Esophagus muscularis mucosa (tissue), 4 donors: Measurements from ENCODE around the gene LRGUK. TPM values are rescaled to one million over a fixed set of nuclear protein-coding genes. Genes with fewer than 3 reads are reported as not detected.

Experiments used
- DNase-seq: peaks from one replicate; pipeline ENCODE4 v3.0.0-alpha.2; 2017; ENCODE audit errors: extremely low spot score
- H3K27ac ChIP-seq, 4 donors: fragments of 200-600 bp; sonication (generic); replicated peaks in 1 of 4; 1 replicate in 3 of 4; 2 replicates in 1 of 4; pipeline ENCODE4 v1.5.1; 2016 to 2019; ENCODE audit warnings: mild to moderate bottlenecking in 1 of 4
- H3K27me3 ChIP-seq, 4 donors: fragments of 200-600 bp; sonication (generic); one replicate each; pipeline versions ENCODE4 v1.5.1 to v1.6.0; 2016 to 2019
- H3K36me3 ChIP-seq, 4 donors: fragments of 200-600 bp; sonication (generic); one replicate each; pipeline ENCODE4 v1.5.1; 2016 to 2019
- H3K4me1 ChIP-seq, 4 donors: fragments of 200-600 bp; sonication (generic); one replicate each; pipeline ENCODE4 v1.5.1; 2016 to 2019
- H3K4me3 ChIP-seq, 4 donors: fragments of 200-600 bp; sonication (generic); 1 replicate in 2 of 4; 2 replicates in 2 of 4; pipeline ENCODE4 v1.5.1; 2016 to 2019; ENCODE audit warnings: mild to moderate bottlenecking in 4 of 4, moderate library complexity in 1 of 4
- H3K9me3 ChIP-seq, 4 donors: fragments of 200-600 bp; sonication (generic); 1 replicate in 3 of 4; 2 replicates in 1 of 4; pipeline ENCODE4 v1.5.1; 2016 to 2019
- CTCF ChIP-seq, 3 experiments: fragments of 200-600 bp in 2 of 3; fragments of 450-650 bp in 1 of 3; sonication (generic) in 2 of 3; IDR thresholded peaks; one replicate each; pipeline ENCODE4 v1.5.1; 2017 to 2019; ENCODE audit warnings: antibody characterized with exemption in 3 of 3, mild to moderate bottlenecking in 2 of 3, moderate library complexity in 1 of 3
- EP300 ChIP-seq: sonication (generic); formaldehyde crosslinking; IDR thresholded peaks from one replicate; pipeline ENCODE4 v1.6.1; 2017; ENCODE audit warnings: antibody characterized with exemption
- POLR2A ChIP-seq: fragments of 450-650 bp; IDR thresholded peaks from one replicate; pipeline ENCODE4 v1.6.1; 2017; ENCODE audit warnings: antibody characterized with exemption, moderate library complexity, mild to moderate bottlenecking, low read depth
- POLR2AphosphoS5 ChIP-seq, 2 donors: sonication (generic); formaldehyde crosslinking; IDR thresholded peaks; one replicate each; pipeline ENCODE4 v1.6.1; 2017; ENCODE audit warnings: antibody characterized with exemption in 2 of 2
- WGBS: methylation state at CpG from one replicate; pipeline ENCODE4 v1.1.5; 2018; 5-methylcytosine and 5-hydroxymethylcytosine counted together
- intact Hi-C: fragments of 100-400 bp; cut with DNase I; formaldehyde crosslinking; loops from one replicate; pipeline ENCODE4 v1.15.1; 2023
- total RNA-seq, 4 donors: library from RNA; depleted of rRNA; stranded (reverse); fragments of >200 nt; gene quantifications; one replicate each; pipeline versions ENCODE4 v1.1.0 to v1.2.1, GENCODE V29; 2016

LRGUK gene
- total RNA-seq, 4 donors from 2014 or later, result 0.13 to 0.83 (median 0.31) TPM

- H3K4me3 ChIP-seq, result no peak overlapping the region
- H3K27me3 ChIP-seq, result no peaks in the 10 kb centered on the region
- TF ChIP-seq CTCF (IDR thresholded peaks at IDR 0.05) (no peak), POLR2AphosphoS5 (IDR thresholded peaks at IDR 0.05) (no peak), POLR2A (no peak), EP300 (no peak)
- no peaks in the 10 kb centered on the region for H3K9me3 ChIP-seq
- no peaks in the 10 kb centered on the region for H3K4me1 ChIP-seq
- H3K27ac ChIP-seq, result no peak overlapping the region
- no peaks in the 10 kb centered on the region for H3K36me3 ChIP-seq
- intact Hi-C loops, result no loop called here
- whole genome bisulfite sequencing, result 89% methylated on average over 4 of the region's 4 CpGs
- no peak for DNase-seq
These were observed 76.2 kb downstream of the LRGUK start for GRCh38 chr7:134203186-134203889.

DNA sequence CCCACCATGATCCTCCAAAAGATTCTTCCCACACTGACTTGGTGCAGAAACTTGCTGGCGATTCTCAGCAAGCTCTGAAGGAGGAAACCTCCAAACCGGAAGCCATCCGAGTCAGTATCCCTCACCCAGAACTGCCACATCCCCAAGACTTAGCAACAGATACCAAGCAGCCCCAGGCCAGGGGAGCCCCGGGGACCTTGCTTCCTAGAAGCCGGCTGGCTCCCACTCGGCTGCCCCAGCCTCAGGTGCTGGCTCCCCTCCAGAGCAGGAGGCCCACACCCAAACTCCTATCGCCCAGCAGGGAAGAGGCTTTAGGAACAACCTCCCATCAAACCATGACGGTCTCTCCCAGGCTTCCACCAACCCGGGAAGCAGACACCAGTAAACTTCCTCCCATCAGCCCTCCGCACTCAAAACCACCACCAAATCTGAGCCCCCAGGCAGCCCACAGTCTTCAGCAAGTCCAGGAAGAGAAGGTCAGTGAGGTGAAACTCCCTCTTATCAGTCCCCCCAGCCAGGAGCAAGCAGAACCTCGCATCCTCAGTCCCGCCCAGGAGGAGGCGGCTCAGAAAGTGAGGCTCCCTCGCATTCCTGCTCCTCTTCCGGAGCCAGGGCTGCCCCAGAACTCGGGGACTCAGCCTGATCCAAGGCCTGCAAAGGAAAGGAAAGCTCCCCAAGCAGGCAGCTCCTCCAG, 82.3 kb downstream of the LRGUK start:
- DNase-seq, result no peak
- 93% methylated on average over 9 of the region's 16 CpGs for WGBS
- Histone ChIP-seq H3K36me3 (no peaks in the 10 kb centered on the region), H3K4me1 (no peaks in the 10 kb centered on the region), H3K4me3 (no peak overlapping the region), H3K27me3 (no peaks in the 10 kb centered on the region), H3K9me3 (no peaks in the 10 kb centered on the region), H3K27ac (no peak overlapping the region)
- no peak for TF ChIP-seq POLR2AphosphoS5 (IDR thresholded peaks at IDR 0.05)
- TF ChIP-seq EP300, result no peak
- no peak for TF ChIP-seq POLR2A
- TF ChIP-seq CTCF (IDR thresholded peaks at IDR 0.05), result no peak
- intact Hi-C loops, result no loop called here

DNA sequence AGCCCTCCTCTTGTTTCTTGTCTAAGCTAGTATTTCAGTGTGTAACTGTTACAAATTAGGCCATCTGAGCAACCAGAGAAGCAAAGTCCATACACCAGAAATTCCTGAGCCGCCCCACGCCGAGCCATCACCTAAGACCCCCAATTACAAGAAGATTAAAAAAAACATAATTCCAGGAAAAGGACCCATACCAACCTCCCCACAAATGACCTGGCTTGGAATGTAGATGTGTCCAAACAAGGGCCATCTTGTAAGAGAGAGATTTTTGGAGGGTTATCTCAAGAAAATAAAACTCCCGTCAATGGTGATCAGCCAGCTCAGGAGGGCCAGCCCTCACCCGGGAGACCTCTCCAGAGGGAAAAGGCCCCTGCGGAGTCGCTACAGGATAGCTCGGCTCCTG, 83.1 kb downstream of the LRGUK start:
- DNase-seq, result no peak
- no peak overlapping the region for H3K4me3 ChIP-seq
- H3K36me3 ChIP-seq, result no peaks in the 10 kb centered on the region
- H3K4me1 ChIP-seq, result no peaks in the 10 kb centered on the region
- H3K27me3 ChIP-seq, result no peaks in the 10 kb centered on the region
- WGBS, result 95% methylated on average over 8 of the region's 8 CpGs
- no peak overlapping the region for H3K27ac ChIP-seq
- TF ChIP-seq POLR2AphosphoS5 (IDR thresholded peaks at IDR 0.05) (no peak), EP300 (no peak), CTCF (IDR thresholded peaks at IDR 0.05) (no peak), POLR2A (no peak)
- intact Hi-C loops, result no loop called here
- no peaks in the 10 kb centered on the region for H3K9me3 ChIP-seq

DNA sequence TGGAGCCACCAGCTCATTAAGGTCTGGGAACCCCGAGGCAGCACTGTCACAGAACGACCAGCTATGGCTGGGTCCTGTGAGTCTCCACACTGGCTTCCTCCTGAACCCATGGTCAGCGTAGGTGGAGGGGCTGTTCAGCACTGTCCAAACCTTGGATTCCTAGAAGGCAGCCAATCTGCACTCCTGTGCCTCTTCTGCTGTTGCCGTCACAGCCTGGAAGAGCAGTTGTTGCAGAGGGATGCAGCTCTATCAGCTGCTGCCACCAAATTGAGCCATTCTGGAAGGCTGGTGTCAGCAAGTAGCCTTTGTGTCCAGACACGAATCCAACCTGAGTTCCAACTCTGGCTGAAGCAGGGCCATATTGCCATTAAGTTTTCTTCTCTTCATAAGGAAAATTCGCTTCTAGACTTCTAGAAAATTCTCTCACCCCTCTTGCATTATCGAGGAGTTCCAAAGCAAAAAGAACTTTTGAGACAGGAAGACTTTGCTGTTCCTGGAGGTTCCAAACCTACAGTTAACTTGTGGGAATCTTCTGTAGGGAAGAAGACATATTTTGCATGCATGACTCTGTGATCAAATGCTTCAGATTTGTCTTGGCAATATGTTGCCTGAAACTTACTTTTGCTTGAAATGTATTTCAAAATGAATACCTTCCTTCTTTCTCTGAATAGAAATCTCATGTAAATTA, 84.0 kb downstream of the LRGUK start:
- intact Hi-C loops, result no loop called here
- no peaks in the 10 kb centered on the region for H3K9me3 ChIP-seq
- TF ChIP-seq CTCF (IDR thresholded peaks at IDR 0.05) (no peak), POLR2AphosphoS5 (IDR thresholded peaks at IDR 0.05) (no peak), EP300 (no peak), POLR2A (no peak)
- H3K4me1 ChIP-seq, result no peaks in the 10 kb centered on the region
- DNase-seq, result no peak
- H3K27me3 ChIP-seq, result no peaks in the 10 kb centered on the region
- no peaks in the 10 kb centered on the region for H3K36me3 ChIP-seq
- H3K4me3 ChIP-seq, result no peak overlapping the region
- no peak overlapping the region for H3K27ac ChIP-seq
- 94% methylated on average over 6 of the region's 7 CpGs for WGBS
